ENCODE data around the gene KIRREL3.

Gene KIRREL3

GRCh38 chr11:126791991-126792390 is 208.6 kb downstream of the KIRREL3 start:
- no peak for TF ChIP-seq CTCF (IDR thresholded peaks at IDR 0.05; ENCODE audit: borderline replicate concordance, insufficient read depth, low read depth, low read length)

GRCh38 chr11:126791446-126791845 is 209.1 kb downstream of the KIRREL3 start:
- no peak for TF ChIP-seq CTCF (IDR thresholded peaks at IDR 0.05; ENCODE audit: borderline replicate concordance, insufficient read depth, low read depth, low read length)
- H3K4me3 ChIP-seq (ENCODE audit: low read depth, low read length) = no peak overlapping the region

More at GRCh38 chr11:126791991-126792390, 208.6 kb downstream of the KIRREL3 start:
- no peak overlapping the region for H3K4me3 ChIP-seq (ENCODE audit: low read depth, low read length)

- TF ChIP-seq CTCF (IDR thresholded peaks at IDR 0.05; ENCODE audit: borderline replicate concordance, insufficient read depth, low read depth, low read length) = no peak
- no peak overlapping the region for H3K4me3 ChIP-seq (ENCODE audit: low read depth, low read length)
These were observed 210.0 kb downstream of the KIRREL3 start for GRCh38 chr11:126790550-126791081.

GRCh38 chr11:126782810-126783209 is 217.8 kb downstream of the KIRREL3 start:
- H3K4me3 ChIP-seq (ENCODE audit: low read depth, low read length) = no peak overlapping the region
- TF ChIP-seq CTCF (IDR thresholded peaks at IDR 0.05; ENCODE audit: borderline replicate concordance, insufficient read depth, low read depth, low read length) = no peak

- TF ChIP-seq CTCF (IDR thresholded peaks at IDR 0.05; ENCODE audit: borderline replicate concordance, insufficient read depth, low read depth, low read length) = no peak
- no peak overlapping the region for H3K4me3 ChIP-seq (ENCODE audit: low read depth, low read length)
These were observed 218.6 kb downstream of the KIRREL3 start for GRCh38 chr11:126781942-126782341.

- H3K4me3 ChIP-seq (ENCODE audit: low read depth, low read length) = no peak overlapping the region
- no peak for TF ChIP-seq CTCF (IDR thresholded peaks at IDR 0.05; ENCODE audit: borderline replicate concordance, insufficient read depth, low read depth, low read length)
These were observed 224.5 kb downstream of the KIRREL3 start for GRCh38 chr11:126776119-126776518.

GRCh38 chr11:126772267-126772666 is 228.3 kb downstream of the KIRREL3 start:
- TF ChIP-seq CTCF (IDR thresholded peaks at IDR 0.05; ENCODE audit: borderline replicate concordance, insufficient read depth, low read depth, low read length) = no peak
- no peak overlapping the region for H3K4me3 ChIP-seq (ENCODE audit: low read depth, low read length)

Measured in GM12875 (cell line).